Body of pancreas (tissue), 4 donors: Measurements from ENCODE around the gene POLL. TPM values are rescaled to one million over a fixed set of nuclear protein-coding genes. Genes with fewer than 3 reads are reported as not detected.

Experiments
- ATAC-seq: fragments of 150-250 bp; one replicate; pipeline ENCODE4 v1.9.1; 2016
- DNase-seq, 4 donors: peaks; one replicate each; pipeline ENCODE4 v3.0.0-alpha.2; 2019
- H3K27ac ChIP-seq, 4 donors: fragments of 200-600 bp; sonication (generic); 1 replicate in 3 of 4; 2 replicates in 1 of 4; pipeline versions ENCODE4 v1.5.1 to v1.6.1; 2016 to 2019; ENCODE audit warnings: mild to moderate bottlenecking in 1 of 4, mixed read lengths in 1 of 4, moderate library complexity in 1 of 4
- H3K27me3 ChIP-seq, 2 donors: fragments of 200-600 bp; sonication (generic); one replicate each; pipeline ENCODE4 v1.6.0; 2016; ENCODE audit warnings: mild to moderate bottlenecking in 1 of 2
- H3K36me3 ChIP-seq, 2 donors: fragments of 200-600 bp; sonication (generic); replicated peaks in 1 of 2; 2 replicates each; pipeline ENCODE4 v1.5.1; 2016; ENCODE audit warnings: low read depth in 2 of 2; ENCODE audit not compliant: insufficient read depth in 1 of 2
- H3K4me1 ChIP-seq: fragments of 200-600 bp; sonication (generic); one replicate; pipeline ENCODE4 v1.6.0; 2016
- H3K4me3 ChIP-seq, 2 donors: fragments of 200-600 bp; sonication (generic); 1 replicate in 1 of 2; 2 replicates in 1 of 2; pipeline ENCODE4 v1.5.1; 2016 to 2019
- H3K9me3 ChIP-seq, 3 donors: fragments of 200-600 bp; sonication (generic); 1 replicate in 2 of 3; 2 replicates in 1 of 3; pipeline ENCODE4 v1.5.1; 2016
- CTCF ChIP-seq, 7 experiments: fragments of 450-650 bp in 4 of 7; fragments of 200-600 bp in 3 of 7; sonication (generic) in 3 of 7; IDR thresholded peaks; one replicate each; pipeline ENCODE4 v1.5.1; 2016 to 2019; ENCODE audit warnings: antibody characterized with exemption in 7 of 7
- POLR2A ChIP-seq, 3 donors: fragments of 450-650 bp; IDR thresholded peaks; one replicate each; pipeline ENCODE4 v1.6.1; 2016; ENCODE audit warnings: antibody characterized with exemption in 3 of 3, mild to moderate bottlenecking in 2 of 3
- WGBS, 2 donors: methylation state at CpG; one replicate each; pipeline ENCODE4 v1.1.5; 2017; 5-methylcytosine and 5-hydroxymethylcytosine counted together
- intact Hi-C: fragments of 100-400 bp; cut with DNase I; formaldehyde crosslinking; loops from one replicate; pipeline ENCODE4 v1.15.1; 2023
- total RNA-seq, 2 donors: library from RNA; depleted of rRNA; stranded (reverse); fragments of >200 nt; gene quantifications; one replicate each; pipeline ENCODE4 v1.1.0, GENCODE V29; 2016

Gene POLL
- total RNA-seq, 2 donors from 2014 or later: 36.9 to 38.4 TPM

- no peaks in the 10 kb centered on the region for H3K4me1 ChIP-seq
- H3K27me3 ChIP-seq: no peaks in the 10 kb centered on the region
- DNase-seq (no peak), ATAC-seq (no peak)
- no peaks in the 10 kb centered on the region for H3K36me3 ChIP-seq
- WGBS, 2 donors: 83 to 92% methylated on average over 1 of the region's 1 CpG
- H3K27ac ChIP-seq: no peak overlapping the region
- H3K4me3 ChIP-seq: no peak overlapping the region
- no peak for TF ChIP-seq POLR2A (IDR thresholded peaks at IDR 0.05)
- TF ChIP-seq CTCF (IDR thresholded peaks at IDR 0.05): no peak
- intact Hi-C loops: no loop called here
- H3K9me3 ChIP-seq: no peaks in the 10 kb centered on the region
Measured at GRCh38 chr10:101625821-101626412, 37.9 kb upstream of the POLL start.

GRCh38 chr10:101624526-101625102 is 36.6 kb upstream of the POLL start:
- TF ChIP-seq POLR2A (IDR thresholded peaks at IDR 0.05): no peak
- TF ChIP-seq CTCF (IDR thresholded peaks at IDR 0.05): no peak
- DNase-seq (no peak), ATAC-seq (no peak)
- Histone ChIP-seq H3K27me3 (no peaks in the 10 kb centered on the region), H3K36me3 (no peaks in the 10 kb centered on the region), H3K27ac (no peak overlapping the region), H3K4me3 (no peak overlapping the region), H3K4me1 (no peaks in the 10 kb centered on the region), H3K9me3 (no peaks in the 10 kb centered on the region)
- intact Hi-C loops: no loop called here
- WGBS, 2 donors: 89% methylated on average over 4 of the region's 4 CpGs

GRCh38 chr10:101623528-101623927 is 35.5 kb upstream of the POLL start:
- H3K4me3 ChIP-seq: no peak overlapping the region
- H3K9me3 ChIP-seq: no peaks in the 10 kb centered on the region
- no peaks in the 10 kb centered on the region for H3K27me3 ChIP-seq
- DNase-seq (no peak), ATAC-seq (no peak)
- H3K27ac ChIP-seq: no peak overlapping the region
- H3K4me1 ChIP-seq: no peaks in the 10 kb centered on the region
- WGBS, 2 donors: 90 to 91% methylated on average over 1 of the region's 1 CpG
- H3K36me3 ChIP-seq: peaks cover 0 to 3% of the 10 kb centered on the region in 2 donors
- intact Hi-C loops: no loop called here
- TF ChIP-seq CTCF (IDR thresholded peaks at IDR 0.05): no peak
- no peak for TF ChIP-seq POLR2A (IDR thresholded peaks at IDR 0.05)

GRCh38 chr10:101619983-101620382 is 31.9 kb upstream of the POLL start:
- Histone ChIP-seq H3K9me3 (no peaks in the 10 kb centered on the region), H3K4me3 (no peak overlapping the region), H3K27ac (no peak overlapping the region), H3K36me3 (peaks cover 0 to 3% of the 10 kb centered on the region in 2 donors), H3K4me1 (no peaks in the 10 kb centered on the region), H3K27me3 (no peaks in the 10 kb centered on the region)
- no peak for ATAC-seq
- whole genome bisulfite sequencing, 2 donors: 94 to 96% methylated on average over 6 of the region's 6 CpGs
- no peak for DNase-seq
- TF ChIP-seq CTCF (IDR thresholded peaks at IDR 0.05) (no peak), POLR2A (IDR thresholded peaks at IDR 0.05) (no peak)
- intact Hi-C loops: no loop called here

GRCh38 chr10:101618871-101619270 is 30.8 kb upstream of the POLL start:
- Histone ChIP-seq H3K4me3 (no peak overlapping the region), H3K4me1 (no peaks in the 10 kb centered on the region), H3K9me3 (no peaks in the 10 kb centered on the region), H3K27me3 (no peaks in the 10 kb centered on the region), H3K36me3 (peaks cover 0 to 3% of the 10 kb centered on the region in 2 donors), H3K27ac (no peak overlapping the region)
- 93 to 100% methylated on average over 1 to 2 of the region's 2 CpGs for whole genome bisulfite sequencing, 2 donors
- intact Hi-C loops: no loop called here
- ATAC-seq (no peak), DNase-seq (no peak)
- TF ChIP-seq CTCF (IDR thresholded peaks at IDR 0.05) (no peak), POLR2A (IDR thresholded peaks at IDR 0.05) (no peak)
